ENCODE measurements around the gene KCNN3.

DNA sequence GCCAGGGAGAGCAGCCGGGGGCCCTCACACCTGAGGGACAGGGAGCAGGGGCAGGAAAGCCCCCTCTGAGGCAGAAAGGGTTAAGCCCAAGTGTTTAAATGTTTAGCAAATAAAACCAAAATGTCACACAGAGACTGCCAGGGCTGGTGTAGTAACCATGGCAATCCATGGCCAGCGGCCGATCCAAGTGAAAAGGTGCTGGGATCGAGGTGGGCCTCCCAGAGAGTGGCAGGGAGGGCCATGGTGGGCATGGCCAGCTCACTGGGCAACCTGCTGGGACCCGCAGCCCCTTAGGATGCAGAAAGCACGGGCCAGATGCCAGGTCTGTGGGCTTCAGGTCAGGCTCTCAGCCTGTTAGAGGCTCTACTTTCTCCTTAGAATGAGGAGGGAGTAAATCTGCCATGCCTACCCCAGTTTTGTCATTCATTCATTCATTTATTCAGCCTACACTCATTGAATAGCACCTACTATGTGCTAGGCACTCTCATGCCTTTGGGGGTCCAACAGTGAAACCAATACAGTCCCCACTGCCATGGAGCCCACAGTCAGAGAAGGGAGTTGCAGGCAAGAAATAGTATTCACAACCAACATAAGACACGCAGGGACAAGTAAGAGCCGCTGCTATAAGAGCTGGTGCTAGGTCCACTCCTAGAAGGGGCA lies 56.1 kb downstream of the KCNN3 start:
- TF ChIP-seq, protein P1, sequence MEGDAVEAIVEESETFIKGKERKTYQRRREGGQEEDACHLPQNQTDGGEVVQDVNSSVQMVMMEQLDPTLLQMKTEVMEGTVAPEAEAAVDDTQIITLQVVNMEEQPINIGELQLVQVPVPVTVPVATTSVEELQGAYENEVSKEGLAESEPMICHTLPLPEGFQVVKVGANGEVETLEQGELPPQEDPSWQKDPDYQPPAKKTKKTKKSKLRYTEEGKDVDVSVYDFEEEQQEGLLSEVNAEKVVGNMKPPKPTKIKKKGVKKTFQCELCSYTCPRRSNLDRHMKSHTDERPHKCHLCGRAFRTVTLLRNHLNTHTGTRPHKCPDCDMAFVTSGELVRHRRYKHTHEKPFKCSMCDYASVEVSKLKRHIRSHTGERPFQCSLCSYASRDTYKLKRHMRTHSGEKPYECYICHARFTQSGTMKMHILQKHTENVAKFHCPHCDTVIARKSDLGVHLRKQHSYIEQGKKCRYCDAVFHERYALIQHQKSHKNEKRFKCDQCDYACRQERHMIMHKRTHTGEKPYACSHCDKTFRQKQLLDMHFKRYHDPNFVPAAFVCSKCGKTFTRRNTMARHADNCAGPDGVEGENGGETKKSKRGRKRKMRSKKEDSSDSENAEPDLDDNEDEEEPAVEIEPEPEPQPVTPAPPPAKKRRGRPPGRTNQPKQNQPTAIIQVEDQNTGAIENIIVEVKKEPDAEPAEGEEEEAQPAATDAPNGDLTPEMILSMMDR (IDR thresholded peaks at IDR 0.05): no peak
- TF ChIP-seq POLR2A (IDR thresholded peaks at IDR 0.05): no peak
- TF ChIP-seq POLR2AphosphoS5 (IDR thresholded peaks at IDR 0.05): no peak
